Activated naive CD8-positive, alpha-beta T cell treated with anti-CD3 and anti-CD28 coated beads for 36 hours (primary cell): ENCODE measurements around the gene C20orf144. TPM values are rescaled to one million over a fixed set of nuclear protein-coding genes. Genes with fewer than 3 reads are reported as not detected.
A peak's percentile ranks its signal among the peaks of the same experiment; 100 is the strongest.
"Not testable (repeated sequence)": the region's sequence is repeated elsewhere in the genome, so short reads cannot be mapped to it uniquely, and the experiment has no call there.

Experiments
- DNase-seq: peaks from one replicate; pipeline ENCODE4 v3.0.0; 2021
- H3K27ac Mint-ChIP-seq: one replicate; pipeline ENCODE4 v1.8.0; 2022; ENCODE audit warnings: mild to moderate bottlenecking, moderate library complexity, mixed read lengths
- H3K27me3 Mint-ChIP-seq: one replicate; pipeline ENCODE4 v1.8.0; 2022; ENCODE audit warnings: mild to moderate bottlenecking, mixed read lengths
- H3K36me3 Mint-ChIP-seq: one replicate; pipeline ENCODE4 v1.8.0; 2021; ENCODE audit warnings: mild to moderate bottlenecking, mixed read lengths
- H3K4me1 Mint-ChIP-seq: one replicate; pipeline ENCODE4 v1.8.0; 2021; ENCODE audit warnings: mixed read lengths
- H3K4me3 Mint-ChIP-seq: one replicate; pipeline ENCODE4 v1.8.0; 2022; ENCODE audit warnings: mild to moderate bottlenecking, moderate library complexity, mixed read lengths
- H3K9me3 Mint-ChIP-seq: one replicate; pipeline ENCODE4 v1.8.0; 2022; ENCODE audit warnings: mixed read lengths
- total RNA-seq, 2 experiments: library from RNA; stranded (reverse); gene quantifications; one replicate each; pipeline ENCODE4 v1.2.3, GENCODE V29; 2021

The C20orf144 gene
- total RNA-seq, 2 experiments from 2014 or later = 0.10 to 0.21 TPM

GRCh38 chr20:33645396-33645795 lies 16.7 kb upstream of the C20orf144 start:
- H3K36me3 Mint-ChIP-seq = no peaks in the 10 kb centered on the region
- no peak for DNase-seq
- no peak overlapping the region for H3K27ac Mint-ChIP-seq
- H3K4me1 Mint-ChIP-seq = peaks cover 9% of the 10 kb centered on the region
- no peaks in the 10 kb centered on the region for H3K9me3 Mint-ChIP-seq
- no peak overlapping the region for H3K4me3 Mint-ChIP-seq
- H3K27me3 Mint-ChIP-seq = no peaks in the 10 kb centered on the region

GRCh38 chr20:33646191-33646590 lies 15.9 kb upstream of the C20orf144 start:
- H3K9me3 Mint-ChIP-seq = no peaks in the 10 kb centered on the region
- no peaks in the 10 kb centered on the region for H3K36me3 Mint-ChIP-seq
- H3K27ac Mint-ChIP-seq = no peak overlapping the region
- H3K4me3 Mint-ChIP-seq = no peak overlapping the region
- DNase-seq = no peak
- H3K4me1 Mint-ChIP-seq = peaks cover 9% of the 10 kb centered on the region
- no peaks in the 10 kb centered on the region for H3K27me3 Mint-ChIP-seq

- not testable (repeated sequence) for H3K4me3 Mint-ChIP-seq, DNase-seq, H3K4me1 Mint-ChIP-seq, H3K27ac Mint-ChIP-seq, H3K9me3 Mint-ChIP-seq, H3K36me3 Mint-ChIP-seq, H3K27me3 Mint-ChIP-seq
These were observed 15.0 kb upstream of the C20orf144 start for GRCh38 chr20:33646959-33647602.

GRCh38 chr20:33647603-33648395 lies 14.3 kb upstream of the C20orf144 start:
- Mint-ChIP-seq H3K27me3 (no peaks in the 10 kb centered on the region), H3K36me3 (no peaks in the 10 kb centered on the region), H3K9me3 (no peaks in the 10 kb centered on the region), H3K4me3 (no peak overlapping the region), H3K27ac (no peak overlapping the region), H3K4me1 (peaks cover 12% of the 10 kb centered on the region)
- DNase-seq = no peak

- H3K4me1 Mint-ChIP-seq = peaks cover 16% of the 10 kb centered on the region
- no peaks in the 10 kb centered on the region for H3K9me3 Mint-ChIP-seq
- no peak overlapping the region for H3K27ac Mint-ChIP-seq
- H3K4me3 Mint-ChIP-seq = no peak overlapping the region
- H3K27me3 Mint-ChIP-seq = no peaks in the 10 kb centered on the region
- H3K36me3 Mint-ChIP-seq = no peaks in the 10 kb centered on the region
- DNase-seq = no peak
These were observed 13.6 kb upstream of the C20orf144 start for GRCh38 chr20:33648396-33649004.

- Mint-ChIP-seq H3K27me3 (no peaks in the 10 kb centered on the region), H3K36me3 (no peaks in the 10 kb centered on the region), H3K4me1 (peaks cover 16% of the 10 kb centered on the region), H3K9me3 (no peaks in the 10 kb centered on the region), H3K27ac (no peak overlapping the region), H3K4me3 (no peak overlapping the region)
- no peak for DNase-seq
These were observed 12.9 kb upstream of the C20orf144 start for GRCh38 chr20:33649201-33649681.

GRCh38 chr20:33650111-33650752 lies 11.9 kb upstream of the C20orf144 start:
- no peak for DNase-seq
- no peak overlapping the region for H3K27ac Mint-ChIP-seq
- no peaks in the 10 kb centered on the region for H3K9me3 Mint-ChIP-seq
- peaks cover 16% of the 10 kb centered on the region for H3K4me1 Mint-ChIP-seq
- no peaks in the 10 kb centered on the region for H3K36me3 Mint-ChIP-seq
- H3K4me3 Mint-ChIP-seq = no peak overlapping the region
- H3K27me3 Mint-ChIP-seq = no peaks in the 10 kb centered on the region

- Mint-ChIP-seq H3K27ac (no peak overlapping the region), H3K27me3 (no peaks in the 10 kb centered on the region), H3K36me3 (no peaks in the 10 kb centered on the region), H3K4me3 (no peak overlapping the region), H3K9me3 (no peaks in the 10 kb centered on the region), H3K4me1 (peaks cover 16% of the 10 kb centered on the region)
- DNase-seq = no peak
These were observed 11.2 kb upstream of the C20orf144 start for GRCh38 chr20:33650753-33651561.

GRCh38 chr20:33651562-33652048 lies 10.5 kb upstream of the C20orf144 start:
- no peak overlapping the region for H3K27ac Mint-ChIP-seq
- peaks cover 16% of the 10 kb centered on the region for H3K4me1 Mint-ChIP-seq

GRCh38 chr20:33653218-33653899 lies 8.8 kb upstream of the C20orf144 start:
- H3K36me3 Mint-ChIP-seq = no peaks in the 10 kb centered on the region

More at GRCh38 chr20:33651562-33652048, 10.5 kb upstream of the C20orf144 start:
- Mint-ChIP-seq H3K27me3 (no peaks in the 10 kb centered on the region), H3K36me3 (no peaks in the 10 kb centered on the region), H3K9me3 (no peaks in the 10 kb centered on the region), H3K4me3 (no peak overlapping the region)
- DNase-seq = no peak

GRCh38 chr20:33653900-33654596 lies 8.1 kb upstream of the C20orf144 start:
- DNase-seq = no peak

More at GRCh38 chr20:33653218-33653899, 8.8 kb upstream of the C20orf144 start:
- no peaks in the 10 kb centered on the region for H3K9me3 Mint-ChIP-seq
- H3K27me3 Mint-ChIP-seq = no peaks in the 10 kb centered on the region
- peak; percentile 57 for DNase-seq
- H3K4me1 Mint-ChIP-seq = peaks cover 16% of the 10 kb centered on the region
- H3K27ac Mint-ChIP-seq = no peak overlapping the region
- H3K4me3 Mint-ChIP-seq = no peak overlapping the region

GRCh38 chr20:33654680-33655161 lies 7.4 kb upstream of the C20orf144 start:
- Mint-ChIP-seq H3K27me3 (no peaks in the 10 kb centered on the region), H3K4me1 (peaks cover 9% of the 10 kb centered on the region), H3K36me3 (no peaks in the 10 kb centered on the region), H3K4me3 (no peak overlapping the region), H3K27ac (no peak overlapping the region), H3K9me3 (no peaks in the 10 kb centered on the region)
- no peak for DNase-seq

More at GRCh38 chr20:33653900-33654596, 8.1 kb upstream of the C20orf144 start:
- Mint-ChIP-seq H3K9me3 (no peaks in the 10 kb centered on the region), H3K36me3 (no peaks in the 10 kb centered on the region), H3K27ac (no peak overlapping the region), H3K4me1 (peaks cover 14% of the 10 kb centered on the region), H3K27me3 (no peaks in the 10 kb centered on the region), H3K4me3 (no peak overlapping the region)

GRCh38 chr20:33655164-33655563 lies 7.0 kb upstream of the C20orf144 start:
- Mint-ChIP-seq H3K4me1 (peaks cover 6% of the 10 kb centered on the region), H3K27me3 (no peaks in the 10 kb centered on the region), H3K4me3 (no peak overlapping the region), H3K36me3 (no peaks in the 10 kb centered on the region), H3K9me3 (no peaks in the 10 kb centered on the region), H3K27ac (no peak overlapping the region)
- DNase-seq = no peak
